Epidermal melanocyte (primary cell): ENCODE results near the gene RPLP1.

Experiments used
- DNase-seq: peaks from one replicate; pipeline ENCODE4 v3.0.0; 2011; ENCODE audit warnings: low spot score; ENCODE audit not compliant: insufficient read length

The RPLP1 gene

DNA sequence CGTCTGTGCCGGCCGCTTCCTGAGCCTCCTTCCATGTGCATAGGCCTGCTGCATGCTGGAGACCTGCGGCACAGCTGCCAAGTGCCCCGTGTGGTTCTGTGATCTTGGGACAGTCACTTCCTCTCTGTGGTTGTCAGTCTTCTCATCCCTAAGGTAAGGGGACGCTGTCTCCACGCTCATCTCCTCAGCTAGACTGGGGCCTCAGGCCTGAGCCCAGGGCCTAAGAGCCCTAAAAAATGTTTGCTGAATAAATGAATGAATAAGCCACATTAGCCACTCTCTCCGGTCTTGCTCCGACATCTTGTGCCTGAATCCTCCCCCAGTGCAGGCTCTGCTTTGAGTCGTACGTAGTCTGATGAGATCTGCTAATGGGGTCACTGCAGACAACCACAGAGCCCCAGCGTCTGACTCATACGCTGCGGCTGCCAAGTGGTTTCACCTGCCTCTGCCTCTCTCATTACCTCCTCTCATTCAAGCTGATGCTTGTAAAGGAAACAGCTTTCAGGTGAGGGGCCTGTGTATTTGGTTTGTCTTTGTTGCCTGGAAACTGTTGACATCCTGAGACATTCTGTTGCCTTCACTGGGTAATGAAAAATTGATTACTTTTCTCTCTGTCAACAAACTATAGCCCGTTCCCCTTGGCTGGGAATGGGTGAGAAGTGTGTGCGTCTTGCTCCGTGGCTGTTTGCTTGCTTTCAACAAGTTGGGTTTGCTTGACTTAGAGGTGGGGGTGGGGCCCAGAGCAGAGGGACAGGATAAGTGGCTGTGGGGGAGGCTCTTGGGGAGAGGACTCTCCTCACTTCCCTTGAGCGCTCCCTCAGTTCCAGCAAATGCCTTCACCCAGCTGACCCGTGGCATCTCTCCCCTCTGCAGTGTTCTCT lies 15.9 kb downstream of the RPLP1 start:
- DNase-seq, result no peak

DNA sequence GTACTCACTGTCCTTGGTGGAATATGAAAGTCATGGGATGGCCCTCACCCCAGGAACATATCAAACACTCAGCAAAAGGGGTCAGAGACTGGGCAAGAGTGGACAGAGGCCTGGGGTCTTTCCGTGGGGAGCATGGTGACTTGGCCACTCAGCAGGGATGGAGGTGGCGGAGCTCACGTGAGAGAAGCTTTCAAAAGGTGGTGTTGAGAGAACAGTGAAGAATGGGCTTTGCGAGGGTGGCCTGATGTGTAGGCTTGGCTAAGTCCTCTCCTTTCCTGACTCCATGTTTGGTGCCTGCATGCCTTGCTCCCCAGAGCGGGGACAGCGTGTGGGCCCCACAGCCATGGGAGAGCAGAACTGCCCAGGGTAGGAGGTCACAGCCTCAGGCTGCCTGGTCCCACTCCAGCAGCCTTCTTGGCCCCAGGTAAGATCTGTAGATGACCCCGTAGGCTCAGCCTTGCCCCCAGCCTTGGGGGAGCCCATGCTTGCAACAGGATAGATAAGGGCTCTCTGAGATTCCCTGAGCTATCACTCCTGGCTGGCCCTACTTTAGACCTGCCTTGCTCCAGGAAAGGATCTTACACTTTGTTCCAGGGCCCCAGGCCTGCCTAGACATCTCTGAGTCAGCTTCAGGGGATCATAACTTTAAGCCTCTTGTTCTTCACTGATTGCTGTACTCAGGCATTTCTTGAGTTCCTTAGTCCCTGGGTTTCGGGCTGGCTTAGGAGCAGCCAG lies 17.0 kb downstream of the RPLP1 start:
- no peak for DNase-seq

DNA sequence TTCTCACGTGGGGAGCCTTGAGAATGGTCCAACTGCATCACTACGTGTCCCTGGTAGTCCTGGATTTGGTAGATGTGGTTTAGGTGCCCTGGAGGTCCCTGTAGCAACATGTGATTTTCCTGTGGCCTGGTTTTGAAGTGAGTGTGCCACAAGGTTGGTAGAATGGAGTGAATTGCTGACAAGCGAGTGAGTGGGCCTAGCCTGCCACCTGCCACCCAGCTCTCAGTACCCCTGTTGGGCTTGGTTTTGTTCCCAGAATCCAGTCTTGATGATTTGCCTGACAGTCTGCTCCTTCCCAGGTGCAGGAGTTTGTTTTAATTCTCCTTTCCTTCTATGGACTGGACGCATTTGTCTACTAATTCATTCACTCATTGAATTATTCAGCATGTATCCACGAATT lies 19.4 kb downstream of the RPLP1 start:
- no peak for DNase-seq

DNA sequence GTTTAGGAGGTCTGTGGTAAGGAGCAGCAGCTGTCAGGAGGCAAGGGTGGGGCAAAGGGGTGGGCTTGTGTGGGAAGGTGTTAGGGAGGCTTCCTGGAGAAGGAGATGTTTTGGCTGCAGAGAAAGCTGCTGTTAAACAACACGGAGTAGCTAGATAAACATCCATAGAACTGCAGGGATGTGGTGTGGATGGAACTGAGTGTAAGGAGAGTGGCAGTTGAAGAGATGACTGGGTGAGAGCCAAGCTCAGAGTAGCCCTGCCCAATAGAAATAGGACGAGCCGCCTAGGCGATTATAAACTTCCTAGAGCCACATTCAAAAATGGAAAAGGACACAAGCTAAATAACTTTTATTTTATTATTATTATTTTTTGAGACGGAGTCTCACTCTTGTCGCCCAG lies 19.9 kb downstream of the RPLP1 start:
- DNase-seq, result no peak

DNA sequence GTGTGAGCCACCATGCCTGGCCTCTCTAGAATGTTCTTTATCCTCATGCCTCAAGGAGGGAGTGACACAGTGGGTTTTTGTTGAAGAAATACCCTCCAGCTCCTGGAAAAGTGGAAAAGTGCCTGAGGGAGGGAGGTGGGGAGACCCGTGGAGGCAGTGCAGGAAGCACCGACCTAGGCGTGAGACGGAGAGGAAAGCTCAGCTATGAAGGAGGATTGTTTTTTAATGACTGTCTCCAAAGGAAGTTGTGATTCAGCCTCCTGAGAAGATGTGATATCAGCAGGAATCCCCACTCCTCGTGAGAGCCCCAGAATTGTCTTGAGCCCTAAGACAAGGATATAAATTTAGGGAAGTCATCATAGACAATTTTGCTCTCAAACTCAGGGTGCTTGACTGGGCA lies 21.7 kb downstream of the RPLP1 start:
- no peak for DNase-seq

DNA sequence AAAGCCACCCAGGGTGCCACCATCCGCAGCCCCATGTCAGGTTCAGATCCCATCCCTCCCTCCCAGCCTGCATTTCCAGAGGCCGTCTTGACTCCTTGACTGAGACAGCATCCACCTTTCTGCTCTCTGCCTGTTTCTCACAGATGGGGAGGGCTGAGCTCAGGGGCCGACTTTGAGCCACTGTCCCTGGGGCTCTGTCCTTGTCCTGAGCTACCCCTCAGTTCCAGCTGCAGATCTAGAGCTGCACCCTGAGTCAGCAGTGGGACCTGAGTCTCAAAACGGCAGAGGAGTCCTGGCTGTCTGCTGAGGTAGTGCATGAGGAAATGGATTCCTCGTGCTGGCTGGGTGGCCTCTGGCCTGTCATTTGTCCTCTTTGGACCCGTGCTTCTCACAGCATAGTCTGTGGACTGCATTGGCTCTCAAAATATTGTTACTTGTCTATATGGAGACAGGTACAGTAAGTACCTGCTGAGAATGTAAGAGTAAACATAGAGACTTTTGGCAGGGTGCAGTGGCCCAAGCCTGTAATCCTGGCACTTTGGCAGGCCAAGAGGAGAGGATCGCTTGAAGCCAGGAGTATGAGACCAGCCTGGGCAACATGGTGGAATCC lies 22.3 kb downstream of the RPLP1 start:
- no peak for DNase-seq

DNA sequence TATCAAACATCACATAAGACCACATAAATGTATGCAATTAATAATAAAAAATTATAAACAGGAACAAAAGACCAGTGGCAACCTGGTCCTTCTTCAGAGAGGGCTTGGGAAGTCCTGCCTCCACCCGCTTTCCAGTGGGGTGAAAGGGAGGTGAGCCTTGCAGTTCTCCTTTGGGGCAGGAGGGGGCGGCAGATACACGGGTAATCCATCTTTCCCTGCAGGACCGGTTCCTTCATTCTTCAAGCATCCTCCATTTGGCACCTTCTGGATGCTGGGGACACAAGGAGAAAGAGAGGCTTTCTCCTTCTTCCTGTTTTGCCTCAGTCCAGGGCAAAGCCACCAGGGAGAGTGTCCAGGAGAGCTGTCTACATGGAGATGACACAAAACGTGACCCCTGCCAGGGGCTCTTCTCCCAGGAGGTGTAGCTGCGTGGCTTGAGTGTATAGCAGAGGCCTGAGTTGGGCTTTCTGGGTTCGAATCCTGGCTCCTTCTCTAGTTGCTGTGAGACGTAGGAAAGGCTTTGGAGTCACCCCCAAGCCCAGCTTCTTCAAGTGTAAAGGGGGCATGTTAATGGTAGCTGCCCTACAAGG lies 23.2 kb downstream of the RPLP1 start:
- DNase-seq, result peak; percentile 75

DNA sequence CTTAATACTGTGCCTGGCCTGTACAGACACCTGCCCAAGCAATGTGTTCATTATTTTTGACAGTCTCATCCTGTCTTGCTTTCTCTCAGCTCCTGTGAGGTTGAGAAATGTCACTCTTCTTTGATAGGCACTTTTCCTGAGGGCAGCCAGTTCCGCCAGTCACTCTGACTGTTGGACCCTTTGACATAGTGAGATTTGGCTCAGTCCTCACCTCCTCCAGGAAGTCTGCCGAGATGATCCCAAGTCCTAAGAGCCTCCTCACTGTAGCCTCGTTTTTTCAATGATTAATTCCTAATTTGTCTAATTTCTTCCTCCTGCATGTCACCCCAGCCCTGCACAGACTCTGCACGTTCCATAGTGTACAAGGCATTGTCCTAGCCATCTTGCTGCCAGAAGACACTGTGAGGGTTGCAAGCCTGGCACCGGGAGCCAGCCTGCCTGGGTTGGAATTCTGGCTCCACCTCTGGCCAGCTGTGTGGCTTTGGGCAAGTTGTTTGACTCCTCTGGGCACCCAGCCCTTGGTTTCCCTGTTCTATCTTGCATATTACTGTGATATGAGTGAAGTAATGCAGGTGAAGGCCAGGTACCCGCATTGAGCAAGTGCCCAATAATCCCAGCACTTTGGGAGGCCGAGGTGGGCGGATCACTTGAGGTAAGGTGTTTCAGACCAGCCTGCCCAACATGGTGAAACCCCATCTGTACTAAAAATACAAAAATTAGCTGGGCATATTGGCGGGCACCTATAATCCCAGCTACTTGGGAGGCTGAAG lies 24.3 kb downstream of the RPLP1 start:
- DNase-seq, result no peak

DNA sequence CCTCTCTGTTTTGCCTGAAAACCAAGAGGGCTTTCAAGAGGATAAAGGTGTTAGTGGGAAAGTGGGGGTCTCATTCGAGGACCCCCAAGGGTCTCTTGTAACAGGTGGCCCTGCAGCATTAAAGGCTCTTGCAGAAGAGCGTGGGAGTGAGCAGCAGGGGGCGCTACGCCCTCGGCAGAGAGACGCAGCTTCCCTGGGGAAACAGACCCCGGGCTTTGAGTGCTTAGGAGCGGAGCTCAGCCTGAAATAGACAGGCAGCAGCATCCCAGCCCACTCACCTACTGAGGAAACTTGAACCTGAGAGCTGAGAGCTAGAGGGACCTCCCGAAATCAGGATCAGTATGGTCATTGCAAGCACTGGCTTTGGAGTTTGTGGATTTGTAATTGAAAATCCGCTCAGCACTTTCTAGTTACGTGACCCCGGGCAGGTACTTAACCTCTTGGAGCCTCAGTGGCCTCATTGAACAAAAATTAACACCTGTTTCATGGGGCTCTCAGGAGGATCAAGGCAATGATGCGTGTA lies 25.7 kb downstream of the RPLP1 start:
- DNase-seq, result no peak

DNA sequence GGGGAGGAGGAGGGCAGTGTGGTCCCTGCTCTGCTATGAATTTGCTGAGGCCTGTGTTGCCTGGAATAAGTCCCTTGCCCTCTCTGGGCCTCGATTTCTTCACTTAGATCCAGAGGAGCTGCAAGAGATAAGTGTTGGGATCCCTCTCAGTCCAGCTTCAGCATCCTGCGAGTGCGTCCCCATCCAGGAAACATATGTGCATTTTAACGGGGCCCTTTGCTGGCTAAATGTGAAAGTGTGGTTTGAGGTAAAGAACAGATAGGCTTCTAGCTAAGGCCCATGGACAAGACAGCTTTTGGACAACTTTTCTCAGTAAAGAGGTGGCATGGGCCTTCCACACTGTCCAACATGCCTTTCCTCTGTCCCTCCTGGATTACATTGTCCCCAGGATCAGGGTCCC lies 26.5 kb downstream of the RPLP1 start:
- no peak for DNase-seq

DNA sequence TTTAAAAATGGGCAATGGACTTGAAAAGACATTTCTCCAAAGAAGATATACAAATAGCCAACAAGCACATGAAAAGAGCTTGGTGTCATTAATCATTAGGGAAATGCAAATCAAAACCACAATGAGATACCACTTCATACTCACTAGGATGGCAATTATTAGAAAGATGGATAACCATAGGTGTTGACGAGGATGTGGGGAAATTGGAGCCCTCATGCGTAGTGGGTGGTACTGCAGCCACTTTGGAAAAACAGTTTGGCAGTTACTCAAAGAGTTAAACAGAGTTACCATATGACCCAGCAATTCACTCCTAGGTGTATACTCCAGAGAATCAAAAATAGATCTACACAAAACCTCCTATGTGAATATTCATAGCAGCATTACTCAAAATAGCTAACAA lies 27.4 kb downstream of the RPLP1 start:
- no peak for DNase-seq

DNA sequence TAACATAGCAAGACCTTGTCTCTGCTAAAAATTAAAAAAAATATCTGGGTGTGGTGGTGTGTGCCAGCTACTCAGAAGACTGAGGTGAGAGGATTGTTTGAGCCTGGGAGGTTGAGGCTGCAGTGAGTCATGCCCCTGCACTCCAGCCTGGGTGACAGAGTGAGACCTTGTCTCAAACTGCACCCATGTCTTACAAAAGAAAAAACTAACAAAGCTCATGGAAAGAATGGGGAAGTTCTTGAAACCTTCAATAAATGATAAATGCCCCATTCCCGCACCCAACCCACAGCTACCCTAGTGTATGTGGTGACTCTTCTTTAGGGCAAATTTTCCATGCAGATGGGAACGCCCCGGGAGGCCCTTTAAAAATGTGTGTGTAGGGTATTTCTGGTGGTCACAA lies 28.3 kb downstream of the RPLP1 start:
- DNase-seq, result no peak

DNA sequence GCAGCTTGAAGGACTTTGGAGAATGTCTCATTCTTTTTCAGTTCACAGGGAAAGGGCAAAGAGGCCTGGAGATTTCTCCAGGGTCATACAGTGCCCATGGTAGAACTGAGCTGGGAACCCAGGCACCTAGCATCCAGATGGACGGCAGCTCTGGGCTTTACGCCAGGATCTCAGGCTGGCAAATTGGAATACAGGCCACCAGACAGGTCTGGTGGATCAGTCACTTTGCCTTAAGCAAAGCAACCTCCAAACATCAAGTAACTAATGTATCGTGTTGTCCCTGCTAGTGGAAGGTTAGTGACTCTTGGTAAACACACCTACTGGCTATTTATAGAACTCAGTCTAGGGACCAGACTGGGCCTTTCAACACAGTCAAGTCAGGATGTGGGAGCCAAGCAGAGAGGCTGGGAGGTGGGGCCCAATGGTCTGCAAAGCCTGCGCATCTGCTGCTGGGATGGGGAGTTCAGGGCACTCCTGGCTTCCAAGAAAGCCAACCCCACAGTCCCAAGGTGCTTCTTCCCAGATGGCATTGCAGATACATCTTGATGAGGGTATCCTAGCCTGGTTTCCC lies 30.2 kb downstream of the RPLP1 start:
- no peak for DNase-seq

DNA sequence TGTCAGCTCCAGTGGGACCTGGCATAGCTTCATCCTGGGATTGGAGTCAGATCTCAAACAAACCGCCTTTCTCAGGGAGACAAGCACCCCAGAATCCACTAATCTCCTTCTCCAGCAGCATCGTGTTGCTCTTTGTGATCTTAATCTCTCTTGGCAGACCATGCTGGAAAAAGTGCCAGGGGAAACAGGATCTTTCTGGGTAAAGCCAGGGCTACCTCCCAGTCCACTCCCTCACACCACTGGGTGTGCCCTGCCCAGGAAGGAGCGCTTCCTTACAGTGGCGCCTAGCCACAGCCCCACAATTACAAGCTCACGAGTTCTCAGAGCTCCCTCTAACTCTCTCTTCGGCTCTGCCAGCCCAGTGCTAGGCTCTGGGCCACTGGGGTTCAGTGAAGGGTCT lies 32.2 kb downstream of the RPLP1 start:
- DNase-seq, result no peak

DNA sequence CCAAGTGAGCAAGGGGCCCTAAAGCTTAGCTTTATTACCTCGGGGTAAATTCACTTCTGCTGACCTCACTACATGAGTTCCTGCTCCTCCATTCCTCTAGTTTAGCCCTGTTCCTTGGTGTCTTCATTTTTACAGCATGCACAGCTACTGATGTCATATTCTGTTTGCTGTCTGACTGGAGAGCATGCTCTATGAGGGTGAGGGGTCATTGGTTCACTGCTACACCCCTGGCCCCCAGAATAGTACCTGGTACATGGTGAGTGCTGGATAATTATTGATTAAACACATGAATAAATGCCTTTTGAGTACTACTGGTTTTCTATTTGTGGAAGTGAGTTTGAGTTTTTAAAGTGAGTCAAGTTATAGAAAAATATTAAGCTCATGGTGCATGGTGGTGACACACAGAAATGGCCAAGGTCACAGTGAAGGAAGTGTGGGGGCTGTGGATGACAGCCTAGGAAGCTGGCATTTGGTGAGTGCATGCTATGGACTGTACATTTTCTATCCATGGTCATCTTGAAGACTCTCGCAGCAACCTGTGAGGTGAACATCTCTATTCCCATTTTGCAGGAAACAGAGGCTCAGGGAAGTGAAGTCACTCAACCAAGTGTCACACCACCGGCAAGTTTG lies 34.0 kb downstream of the RPLP1 start:
- no peak for DNase-seq

DNA sequence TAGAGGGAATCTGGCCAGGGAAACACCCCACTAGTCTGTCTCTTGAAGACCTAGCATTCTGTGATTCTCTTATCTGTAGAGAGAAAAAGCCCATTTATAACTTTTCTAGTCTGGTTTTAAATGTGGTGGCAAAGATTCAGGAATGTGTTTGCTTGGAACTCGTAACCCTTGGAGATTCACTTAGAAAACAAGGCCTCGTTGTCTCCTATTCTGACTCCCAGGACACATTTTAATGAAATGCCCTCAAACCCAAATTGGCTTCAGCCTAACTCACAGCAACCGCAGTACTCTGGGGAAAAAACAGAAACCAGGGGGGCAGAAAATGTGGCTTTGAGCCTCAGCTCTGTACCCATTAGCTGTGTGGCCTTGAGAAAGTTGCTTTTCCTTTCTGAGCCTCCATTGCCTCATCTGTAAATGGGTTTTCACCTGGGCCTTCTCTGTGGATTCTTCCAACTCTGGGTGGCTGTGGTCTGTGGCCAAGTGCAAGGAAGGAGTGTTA lies 36.5 kb downstream of the RPLP1 start:
- peak; percentile 91 for DNase-seq

DNA sequence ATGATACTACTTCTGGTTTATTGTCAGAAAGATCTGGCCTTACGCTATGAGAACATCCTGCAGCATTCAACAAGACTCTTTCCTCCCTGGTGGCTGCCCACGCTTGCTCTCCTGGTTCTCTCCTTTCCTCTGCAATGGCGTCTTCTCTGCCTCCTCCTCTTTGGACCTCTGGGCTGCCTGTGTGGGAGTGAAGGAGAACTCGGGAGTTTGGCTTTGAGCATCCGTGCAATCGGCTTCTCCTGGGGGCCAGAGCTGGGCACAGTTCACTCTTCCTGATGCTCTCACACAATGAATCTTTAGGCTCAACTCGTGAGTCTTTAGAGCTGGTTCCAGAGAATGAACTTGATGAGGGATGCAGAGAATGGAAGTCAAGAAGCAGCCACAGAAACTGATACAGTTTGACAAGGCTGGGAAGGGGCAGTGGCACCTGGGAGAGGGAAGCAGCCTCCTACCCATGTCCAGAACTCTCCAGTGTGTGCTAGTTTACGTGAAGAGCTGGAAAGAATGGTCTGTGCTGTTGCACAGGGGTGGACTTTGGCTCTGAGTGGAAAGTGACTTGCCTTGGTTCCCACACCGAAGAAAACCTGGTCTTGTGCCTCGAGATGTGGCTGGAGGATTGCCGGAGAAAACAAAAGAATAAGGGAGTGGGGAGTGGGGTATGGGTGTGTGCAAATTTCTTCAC lies 37.9 kb downstream of the RPLP1 start:
- no peak for DNase-seq

DNA sequence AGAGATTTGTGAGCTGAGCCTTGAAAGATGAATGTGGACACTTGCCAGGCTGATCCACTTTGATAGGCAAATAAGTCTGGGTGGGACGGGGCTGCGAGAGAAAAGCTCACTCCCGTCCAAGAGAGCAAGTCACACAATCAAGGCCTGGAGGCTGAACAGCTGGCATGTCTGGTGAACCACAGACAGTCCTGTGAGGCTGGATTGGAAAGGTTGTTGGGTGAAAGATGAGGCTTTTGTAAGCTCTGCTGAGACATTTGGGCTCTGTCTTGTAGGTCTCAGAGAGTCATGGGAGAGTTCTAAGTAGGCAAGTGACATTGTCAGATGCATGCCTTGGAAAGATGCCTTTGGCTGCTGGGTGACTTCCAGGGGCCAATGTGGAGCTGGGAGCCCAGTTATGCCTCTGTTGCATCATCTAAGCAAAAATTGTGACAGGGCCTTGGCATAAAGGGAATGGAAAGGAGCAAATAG lies 38.5 kb downstream of the RPLP1 start:
- no peak for DNase-seq

DNA sequence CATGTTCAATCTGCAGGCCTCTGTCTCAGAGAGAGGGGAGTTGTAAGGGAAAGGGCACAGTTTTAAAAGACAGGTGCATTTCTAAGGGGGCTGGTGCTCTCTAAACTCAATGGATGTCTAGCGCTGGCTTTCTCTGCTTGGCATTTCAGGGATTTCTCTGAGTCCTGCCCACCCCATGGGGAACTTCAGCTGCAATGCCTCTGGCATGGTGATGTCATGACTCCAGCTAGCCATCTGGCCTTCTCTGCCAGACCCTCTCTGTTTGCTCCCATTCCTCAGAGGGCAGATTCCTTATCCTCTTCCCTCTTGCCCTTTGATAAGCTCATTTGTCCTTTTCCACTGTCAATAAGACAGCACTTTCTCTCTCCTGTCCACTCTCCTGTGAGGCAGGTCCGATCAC lies 40.8 kb downstream of the RPLP1 start:
- no peak for DNase-seq
